Mesenteric fat pad (tissue), 1 donor: Measurements from ENCODE around the gene GLRX3. TPM values are rescaled to one million over a fixed set of nuclear protein-coding genes. Genes with fewer than 3 reads are reported as not detected.

Source experiments
- DNase-seq: peaks from one replicate; pipeline ENCODE4 v3.0.0-alpha.2; 2020; ENCODE audit warnings: low spot score
- total RNA-seq: library from RNA; stranded (reverse); fragmentation: NEBNext Ultra II Directional; extraction: Animal tissue kit (Norgen Biotek cat#: 25700); gene quantifications from one replicate; pipeline ENCODE4 v1.2.1, GENCODE V29; 2021
- donor health status: DM: yes; HTN: yes; CAD: no.

Gene GLRX3
- total RNA-seq, 1 donor from 2014 or later = 72.0 TPM

GRCh38 chr10:130137090-130137448 lies 878 bp downstream of the GLRX3 start:
- no peak for DNase-seq

DNA sequence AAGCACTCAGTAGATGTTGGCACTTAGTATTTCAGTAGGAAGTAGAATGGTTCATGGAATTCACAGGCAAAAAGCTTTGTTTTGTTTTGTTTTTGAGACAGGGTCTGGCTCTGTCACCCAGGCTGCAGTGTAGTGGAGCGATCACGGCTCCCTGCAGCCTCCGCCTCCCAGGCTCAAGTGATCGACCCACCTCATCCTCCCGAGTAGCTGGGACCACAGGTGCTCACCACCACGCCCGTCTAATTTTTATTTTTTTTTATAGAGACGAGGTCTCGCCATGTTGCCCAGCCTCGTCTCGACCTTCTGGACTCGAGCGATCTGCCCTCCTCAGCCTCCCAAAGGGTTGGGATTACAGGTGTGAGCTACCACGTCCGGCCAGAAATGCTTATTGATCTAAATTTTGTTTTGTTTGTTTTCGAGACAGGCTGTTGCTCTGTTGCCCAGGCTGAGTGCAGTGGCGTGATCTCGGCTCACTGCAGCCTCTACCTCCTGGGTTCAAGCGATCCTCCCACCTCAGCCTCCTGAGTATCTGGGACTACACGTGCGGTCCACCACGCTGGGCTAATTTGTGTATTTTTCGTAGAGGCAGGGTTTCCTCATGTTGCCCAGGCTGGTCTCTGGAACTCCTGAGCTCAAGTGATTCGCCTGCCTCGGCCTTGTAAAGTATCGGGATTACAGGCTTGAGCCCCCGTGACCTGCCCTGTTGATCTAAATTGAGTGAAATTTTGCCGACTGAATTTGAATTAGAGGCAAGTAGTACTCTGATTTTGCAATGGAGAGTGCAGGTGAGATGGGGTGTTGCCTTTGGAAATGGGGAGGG lies 1.7 kb downstream of the GLRX3 start:
- DNase-seq = no peak

DNA sequence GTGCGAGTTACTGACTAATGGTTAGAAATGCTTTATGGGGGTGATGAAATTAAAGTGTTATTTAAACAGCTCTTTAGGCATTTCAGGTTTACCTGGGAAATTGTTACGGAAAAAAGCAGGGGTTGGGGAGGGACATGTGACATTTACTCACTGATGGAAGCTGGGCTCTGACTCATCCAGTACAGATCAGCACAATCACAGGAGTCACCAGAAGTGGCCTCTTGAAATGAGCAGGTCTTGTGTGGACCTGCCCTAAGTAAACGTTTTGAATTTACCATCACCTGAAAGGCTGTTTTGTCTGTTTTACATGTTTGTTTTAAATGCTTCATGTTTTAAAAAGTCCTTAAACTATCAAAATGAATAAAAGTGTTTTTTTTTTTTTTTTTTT lies 2.3 kb downstream of the GLRX3 start:
- no peak for DNase-seq

DNA sequence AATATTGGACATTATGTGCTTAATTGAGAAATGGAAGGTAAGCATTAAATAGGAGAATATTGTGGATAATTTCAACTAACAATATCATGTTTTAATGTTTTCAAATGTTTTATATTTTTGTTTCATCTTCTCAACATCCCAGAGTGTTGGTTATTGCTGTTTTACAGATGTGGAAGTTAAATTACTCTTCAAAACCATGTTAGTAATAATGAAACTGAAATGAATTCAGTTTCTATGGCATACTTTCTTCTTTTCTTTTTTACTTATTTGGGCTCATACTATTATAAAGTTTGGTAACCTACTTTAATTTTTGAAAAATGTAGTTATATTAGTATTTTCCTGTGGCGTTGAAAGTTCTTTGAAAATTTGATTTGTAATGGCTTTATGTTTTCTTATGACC lies 4.2 kb downstream of the GLRX3 start:
- no peak for DNase-seq

DNA sequence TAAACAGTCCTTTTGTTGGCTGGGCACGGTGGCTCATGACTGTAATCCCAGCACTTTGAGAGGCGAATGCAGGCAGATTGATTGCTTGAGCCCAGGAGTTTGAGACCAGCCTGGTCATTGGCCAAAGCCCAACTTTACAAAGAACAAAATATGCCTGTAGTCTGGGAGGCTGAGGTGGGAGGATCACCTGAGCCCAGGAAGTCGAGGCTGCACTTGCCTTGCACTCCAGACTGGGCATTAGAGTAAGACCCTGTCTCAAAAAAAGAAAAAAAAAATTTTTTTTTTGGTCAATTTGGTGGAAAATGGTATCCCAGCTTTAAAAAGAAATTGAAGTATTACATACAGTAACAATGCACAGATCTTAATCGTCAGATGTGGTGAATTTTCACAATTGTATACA lies 4.8 kb downstream of the GLRX3 start:
- DNase-seq = no peak

DNA sequence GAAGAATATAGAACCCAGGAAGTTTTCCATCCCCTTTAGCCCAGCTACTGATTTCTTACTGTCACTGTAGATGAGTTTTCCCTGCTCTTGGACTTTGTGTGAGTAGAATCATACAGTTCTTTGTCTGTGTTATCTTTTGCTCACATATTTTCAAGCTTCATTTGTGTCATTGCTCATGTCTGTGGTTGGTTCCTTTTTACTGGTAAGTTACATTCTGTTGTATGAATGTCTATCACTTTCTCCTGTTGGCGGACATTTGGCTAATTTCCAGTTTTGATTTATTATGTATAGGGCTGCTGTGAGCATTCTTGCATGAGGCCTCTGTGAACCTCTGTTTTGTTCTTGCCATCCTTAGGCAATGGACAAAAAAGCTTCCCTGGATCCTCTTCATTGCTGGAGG lies 5.3 kb downstream of the GLRX3 start:
- DNase-seq = no peak

- DNase-seq = no peak
These were observed 5.7 kb downstream of the GLRX3 start for GRCh38 chr10:130141878-130142277.

DNA sequence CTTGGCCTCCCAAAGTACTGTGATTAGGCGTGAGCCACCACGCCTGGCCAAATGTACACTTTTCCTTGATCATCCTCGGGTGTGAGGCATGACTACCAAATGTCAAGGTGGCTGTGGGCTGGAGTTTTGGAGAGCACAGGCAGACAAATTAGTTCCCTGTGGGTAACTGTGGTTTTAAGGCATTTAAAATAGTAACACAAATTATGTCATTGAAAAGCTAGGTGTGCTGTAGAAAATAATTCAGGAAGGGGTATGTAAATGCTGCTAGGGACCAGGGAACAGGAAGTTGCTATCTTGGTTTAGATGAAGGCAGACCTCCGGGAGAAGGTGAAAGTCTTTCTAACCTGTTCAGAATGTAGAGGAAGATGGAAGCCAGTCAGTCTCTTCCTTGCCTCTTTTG lies 9.9 kb downstream of the GLRX3 start:
- no peak for DNase-seq

- no peak for DNase-seq
These were observed 23.1 kb downstream of the GLRX3 start for GRCh38 chr10:130159192-130159794.

DNA sequence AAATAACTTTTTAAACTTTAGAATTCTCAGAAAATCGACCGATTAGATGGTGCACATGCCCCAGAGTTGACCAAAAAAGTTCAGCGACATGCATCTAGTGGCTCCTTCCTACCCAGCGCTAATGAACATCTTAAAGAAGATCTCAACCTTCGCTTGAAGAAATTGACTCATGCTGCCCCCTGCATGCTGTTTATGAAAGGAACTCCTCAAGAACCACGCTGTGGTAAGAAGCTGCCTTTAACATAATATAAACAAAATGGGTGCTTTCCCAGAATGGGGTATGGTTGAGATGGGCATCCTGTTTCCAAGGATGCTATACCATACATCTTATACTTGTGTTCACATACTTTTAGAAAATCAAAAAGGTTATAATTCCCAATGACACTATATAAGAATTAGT lies 24.6 kb downstream of the GLRX3 start:
- no peak for DNase-seq

- DNase-seq = no peak
These were observed 25.1 kb downstream of the GLRX3 start for GRCh38 chr10:130161331-130161730.

GRCh38 chr10:130167193-130167592 lies 31.0 kb downstream of the GLRX3 start:
- DNase-seq = no peak

GRCh38 chr10:130167707-130168106 lies 31.5 kb downstream of the GLRX3 start:
- DNase-seq = no peak

- DNase-seq = no peak
These were observed 33.1 kb downstream of the GLRX3 start for GRCh38 chr10:130169136-130169859.

DNA sequence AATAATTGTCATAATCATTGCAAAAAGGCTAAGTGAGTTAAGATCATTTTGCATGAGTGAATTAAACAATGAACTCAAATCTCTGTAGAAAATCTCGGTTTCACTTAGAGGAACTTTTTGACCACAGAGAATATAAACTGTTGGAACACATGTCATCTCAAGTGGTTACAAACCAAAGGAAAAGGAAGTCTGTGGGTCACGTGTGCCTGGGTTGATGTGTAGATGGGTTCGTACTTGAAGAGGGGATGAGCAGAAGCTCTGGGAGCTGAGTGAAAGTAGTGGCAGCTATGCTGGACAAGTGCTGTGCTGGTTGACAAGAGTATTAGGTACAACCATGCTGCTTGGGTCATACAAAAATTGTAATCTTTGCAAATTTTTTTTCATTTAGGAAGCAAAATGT lies 35.0 kb downstream of the GLRX3 start:
- DNase-seq = no peak

DNA sequence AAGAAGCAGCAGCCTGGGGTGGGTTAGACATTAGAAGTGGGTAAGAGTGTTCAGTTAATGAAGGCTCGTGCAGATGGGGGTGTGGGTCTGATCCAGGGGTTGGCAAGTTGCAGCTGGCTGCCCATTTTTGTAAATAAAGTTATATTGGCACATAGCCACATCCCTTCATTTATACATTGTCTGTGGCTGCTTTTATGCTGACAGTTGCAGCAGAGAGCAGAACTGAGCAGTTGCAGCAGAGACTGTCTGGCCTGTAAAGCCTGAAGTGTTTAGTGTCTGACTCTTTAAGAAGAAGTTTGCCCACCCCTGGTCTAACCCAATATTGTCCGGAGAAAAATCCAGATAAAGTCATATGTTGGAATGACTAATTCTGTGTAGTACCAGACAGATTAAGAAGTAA lies 38.1 kb downstream of the GLRX3 start:
- no peak for DNase-seq

GRCh38 chr10:130175074-130175473 lies 38.9 kb downstream of the GLRX3 start:
- DNase-seq = no peak

- DNase-seq = no peak
These were observed 41.1 kb downstream of the GLRX3 start for GRCh38 chr10:130177250-130177649.

DNA sequence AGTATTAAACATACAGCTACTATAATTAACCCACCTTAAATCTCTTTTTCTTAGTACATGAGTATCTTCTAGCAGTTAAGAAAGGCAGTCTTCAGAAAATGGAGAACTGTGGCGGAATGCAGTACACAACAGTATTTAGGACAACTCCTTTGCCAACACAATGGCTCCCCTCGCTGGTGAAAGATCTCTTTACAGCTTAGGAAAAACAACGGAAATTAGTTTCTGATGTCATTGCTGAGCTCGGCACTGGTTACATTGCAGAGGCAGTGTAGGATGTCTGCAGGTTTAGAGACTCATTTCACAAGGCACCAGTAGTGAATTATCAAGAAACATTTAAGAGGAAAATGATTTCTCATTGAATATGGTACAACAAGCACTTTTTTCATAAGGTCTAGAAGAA lies 43.4 kb downstream of the GLRX3 start:
- DNase-seq = no peak

DNA sequence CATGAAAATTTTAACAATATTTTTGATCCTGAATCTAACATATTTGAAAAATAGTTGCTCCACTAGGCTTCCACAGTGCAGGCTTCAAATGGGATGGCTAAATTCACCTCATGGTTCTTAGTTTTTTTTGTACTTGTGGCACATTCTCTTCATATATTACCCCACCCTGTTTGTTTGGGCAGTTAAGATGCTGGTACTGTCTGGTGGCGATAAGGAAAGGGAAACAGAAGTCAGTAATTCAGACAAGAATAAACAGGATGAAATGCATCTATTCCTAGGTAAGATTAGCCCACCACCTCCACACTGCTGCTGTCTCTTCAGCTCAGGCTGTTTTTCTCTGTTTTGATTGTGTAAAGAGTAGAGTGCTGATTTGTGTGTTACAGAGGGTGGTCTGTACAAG lies 44.2 kb downstream of the GLRX3 start:
- DNase-seq = no peak

- no peak for DNase-seq
These were observed 45.7 kb downstream of the GLRX3 start for GRCh38 chr10:130181858-130182257.

- DNase-seq = no peak
These were observed 49.4 kb downstream of the GLRX3 start for GRCh38 chr10:130185591-130185990.
